Skeletal muscle tissue (tissue), 4 donors: ENCODE results near the gene FHIT. TPM values are rescaled to one million over a fixed set of nuclear protein-coding genes. Genes with fewer than 3 reads are reported as not detected.

ENCODE experiments used
- H3K27ac ChIP-seq: one replicate; pipeline ENCODE4 v1.7.0; 2013; ENCODE audit warnings: mild to moderate bottlenecking, low read depth, low read length, inconsistent platforms
- H3K27me3 ChIP-seq, 3 donors: one replicate each; pipeline ENCODE4 v1.7.0; 2013; ENCODE audit warnings: low read length in 3 of 3; ENCODE audit not compliant: control insufficient read depth in 3 of 3, insufficient read depth in 3 of 3
- H3K36me3 ChIP-seq, 3 donors: one replicate each; pipeline ENCODE4 v1.7.0; 2013; ENCODE audit warnings: low read length in 3 of 3; ENCODE audit not compliant: control insufficient read depth in 3 of 3, insufficient read depth in 3 of 3
- H3K4me1 ChIP-seq, 3 donors: one replicate each; pipeline ENCODE4 v1.7.0; 2013; ENCODE audit warnings: low read length in 3 of 3, mild to moderate bottlenecking in 3 of 3; ENCODE audit not compliant: control insufficient read depth in 3 of 3, insufficient read depth in 3 of 3
- H3K4me3 ChIP-seq, 3 donors: one replicate each; pipeline ENCODE4 v1.7.0; 2013; ENCODE audit warnings: low read length in 3 of 3
- H3K9ac ChIP-seq, 3 donors: one replicate each; pipeline ENCODE4 v1.7.0; 2013; ENCODE audit warnings: low read length in 3 of 3, mild to moderate bottlenecking in 3 of 3, moderate library complexity in 2 of 3, low read depth in 1 of 3
- H3K9me3 ChIP-seq, 3 donors: one replicate each; pipeline ENCODE4 v1.7.0; 2013; ENCODE audit warnings: low read length in 3 of 3; ENCODE audit not compliant: control insufficient read depth in 3 of 3
- total RNA-seq: library from RNA; depleted of rRNA; stranded (reverse); fragments of >200 nt; gene quantifications from one replicate; pipeline ENCODE4 v1.2.3, GENCODE V29; 2014
- donor health status: Osteomylitis.

FHIT gene
- total RNA-seq, 1 donor from 2014 or later: 4.2 TPM

DNA sequence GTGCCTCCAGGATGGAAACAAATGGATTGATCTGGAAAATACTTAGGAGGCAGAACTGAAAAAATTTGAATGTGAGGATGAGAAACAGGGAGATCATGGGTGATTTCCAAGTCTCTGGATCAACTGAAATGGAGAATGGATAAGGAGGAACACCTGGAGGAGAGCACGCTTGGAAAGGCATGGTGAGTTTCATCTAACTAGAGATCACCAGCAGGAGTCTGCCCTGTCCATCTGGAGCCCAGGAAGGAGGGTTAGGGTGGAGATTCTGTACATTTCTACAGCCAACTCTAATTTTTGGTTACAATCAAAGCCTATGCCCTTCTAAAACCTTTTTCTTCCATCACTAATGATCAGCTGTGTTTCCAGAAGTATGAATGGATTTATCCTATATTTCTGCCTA lies 1205.6 kb downstream of the FHIT start:
- Histone ChIP-seq H3K9ac (no peak overlapping the region), H3K36me3 (no peaks in the 10 kb centered on the region), H3K4me3 (no peak overlapping the region), H3K4me1 (no peaks in the 10 kb centered on the region), H3K27me3 (no peaks in the 10 kb centered on the region), H3K27ac (no peak overlapping the region), H3K9me3 (no peaks in the 10 kb centered on the region)

DNA sequence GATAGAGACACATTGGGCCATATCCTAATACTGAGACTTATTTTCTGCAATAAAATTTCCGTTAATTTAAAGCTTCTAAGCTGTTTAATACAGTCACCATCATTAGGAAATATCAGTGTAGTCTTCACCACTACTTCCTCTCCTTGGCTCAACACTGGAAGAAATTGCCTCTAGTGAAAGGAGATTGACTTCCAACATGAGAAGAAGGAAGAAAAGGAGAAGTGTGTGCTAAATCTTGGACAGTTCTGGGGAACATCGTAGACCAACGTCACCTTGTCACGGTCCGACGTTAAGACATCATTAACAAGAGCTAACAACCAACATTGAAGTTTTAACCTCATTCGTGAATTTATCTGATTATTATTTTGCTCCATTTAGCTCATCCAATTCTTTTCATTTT lies 1214.4 kb downstream of the FHIT start:
- no peaks in the 10 kb centered on the region for H3K27me3 ChIP-seq
- no peak overlapping the region for H3K9ac ChIP-seq
- H3K9me3 ChIP-seq: no peaks in the 10 kb centered on the region
- no peaks in the 10 kb centered on the region for H3K36me3 ChIP-seq
- H3K4me3 ChIP-seq: no peak overlapping the region
- H3K27ac ChIP-seq: no peak overlapping the region
- no peaks in the 10 kb centered on the region for H3K4me1 ChIP-seq

DNA sequence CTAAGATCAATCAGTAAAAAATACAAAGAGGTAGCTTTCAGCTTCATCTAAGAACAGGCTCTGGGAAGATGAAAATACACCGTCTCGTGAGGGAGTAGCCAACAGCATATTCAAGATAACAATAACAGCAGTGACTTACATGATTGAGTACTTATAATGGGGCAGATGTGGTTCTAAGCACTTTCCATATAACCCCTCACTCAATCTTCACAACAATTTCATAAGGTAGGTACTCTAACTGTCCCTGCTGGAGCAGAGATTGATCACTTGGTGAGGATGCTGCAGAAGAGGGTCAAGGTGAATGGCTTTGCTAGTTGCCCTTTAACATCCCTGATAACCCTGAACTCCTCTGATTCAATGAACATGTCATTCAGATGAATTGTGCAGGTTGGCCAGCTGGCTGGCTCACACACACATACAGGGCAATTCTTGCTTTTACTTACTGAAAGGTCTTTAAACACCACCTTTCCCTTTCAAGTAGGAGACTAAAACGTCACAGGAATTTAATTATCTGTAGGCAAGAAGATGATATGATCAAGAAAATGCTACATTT lies 1217.3 kb downstream of the FHIT start:
- no peak overlapping the region for H3K9ac ChIP-seq

DNA sequence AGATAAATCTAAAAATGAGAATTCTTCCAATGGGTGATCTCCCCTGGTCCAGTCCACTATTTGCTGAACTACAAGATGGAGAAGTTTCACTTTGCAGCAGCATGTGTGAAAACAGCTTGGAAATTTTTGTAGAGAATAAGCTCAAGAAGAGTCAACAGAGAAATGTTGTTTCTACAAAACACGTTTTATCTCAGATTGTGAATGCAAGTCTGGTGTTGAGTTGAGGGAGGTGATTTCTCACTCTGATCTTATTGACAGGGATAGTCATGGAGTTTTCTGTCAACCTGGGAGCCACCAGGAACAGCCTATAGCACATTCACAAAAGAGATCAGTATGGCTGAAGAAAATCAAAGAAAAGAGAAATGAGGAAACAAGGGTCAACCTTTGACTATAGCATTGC lies 1220.3 kb downstream of the FHIT start:
- Histone ChIP-seq H3K4me3 (no peak overlapping the region), H3K9me3 (no peaks in the 10 kb centered on the region), H3K9ac (no peak overlapping the region), H3K4me1 (no peaks in the 10 kb centered on the region), H3K27ac (no peak overlapping the region), H3K27me3 (no peaks in the 10 kb centered on the region), H3K36me3 (no peaks in the 10 kb centered on the region)

More for the DNA sequence above, 1217.3 kb downstream of the FHIT start:
- no peak overlapping the region for H3K27ac ChIP-seq
- H3K27me3 ChIP-seq: no peaks in the 10 kb centered on the region
- H3K36me3 ChIP-seq: no peaks in the 10 kb centered on the region
- H3K4me3 ChIP-seq: no peak overlapping the region
- no peaks in the 10 kb centered on the region for H3K9me3 ChIP-seq
- no peaks in the 10 kb centered on the region for H3K4me1 ChIP-seq

DNA sequence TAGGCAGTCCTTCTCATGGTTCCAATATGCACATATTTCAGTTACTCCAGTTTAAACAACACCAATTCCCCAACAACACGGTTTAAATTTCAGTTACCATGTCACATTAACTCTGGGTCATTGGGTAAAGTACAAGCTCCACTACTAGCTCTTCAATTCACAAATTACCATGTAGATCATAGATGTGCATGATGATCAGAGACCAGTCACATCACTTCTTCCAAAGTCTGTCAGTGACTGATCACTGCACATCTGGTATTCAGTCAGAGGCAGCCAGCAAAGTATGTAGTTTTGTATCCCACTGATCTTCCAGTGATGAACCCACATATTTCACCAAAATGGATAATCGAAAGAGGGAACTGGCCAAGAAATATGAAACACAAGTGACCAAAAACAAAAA lies 1223.0 kb downstream of the FHIT start:
- no peak overlapping the region for H3K9ac ChIP-seq
- no peaks in the 10 kb centered on the region for H3K27me3 ChIP-seq
- H3K9me3 ChIP-seq: no peaks in the 10 kb centered on the region
- H3K36me3 ChIP-seq: no peaks in the 10 kb centered on the region
- H3K4me3 ChIP-seq: no peak overlapping the region
- no peaks in the 10 kb centered on the region for H3K4me1 ChIP-seq
- no peak overlapping the region for H3K27ac ChIP-seq

DNA sequence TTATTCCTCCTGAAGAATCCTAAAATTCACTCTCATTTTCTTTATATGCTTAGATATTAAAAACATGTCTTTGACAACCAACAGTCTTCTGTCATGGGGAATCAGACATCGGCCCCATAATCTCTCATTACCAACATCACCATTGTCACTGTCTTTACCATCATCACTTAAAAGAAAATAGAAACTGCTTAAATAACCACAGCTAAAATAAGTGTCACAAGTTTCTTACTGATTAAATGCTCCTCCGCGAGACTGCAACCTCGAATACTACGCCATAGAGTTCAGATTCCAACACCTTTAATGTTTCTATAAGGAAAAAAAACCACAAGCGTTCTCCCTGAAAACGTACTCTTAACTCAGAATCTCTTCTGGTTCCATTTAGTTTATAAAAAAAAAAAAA lies 1223.9 kb downstream of the FHIT start:
- H3K4me3 ChIP-seq: no peak overlapping the region
- no peaks in the 10 kb centered on the region for H3K9me3 ChIP-seq
- no peak overlapping the region for H3K9ac ChIP-seq
- no peaks in the 10 kb centered on the region for H3K4me1 ChIP-seq
- H3K36me3 ChIP-seq: no peaks in the 10 kb centered on the region
- H3K27me3 ChIP-seq: no peaks in the 10 kb centered on the region
- H3K27ac ChIP-seq: no peak overlapping the region

DNA sequence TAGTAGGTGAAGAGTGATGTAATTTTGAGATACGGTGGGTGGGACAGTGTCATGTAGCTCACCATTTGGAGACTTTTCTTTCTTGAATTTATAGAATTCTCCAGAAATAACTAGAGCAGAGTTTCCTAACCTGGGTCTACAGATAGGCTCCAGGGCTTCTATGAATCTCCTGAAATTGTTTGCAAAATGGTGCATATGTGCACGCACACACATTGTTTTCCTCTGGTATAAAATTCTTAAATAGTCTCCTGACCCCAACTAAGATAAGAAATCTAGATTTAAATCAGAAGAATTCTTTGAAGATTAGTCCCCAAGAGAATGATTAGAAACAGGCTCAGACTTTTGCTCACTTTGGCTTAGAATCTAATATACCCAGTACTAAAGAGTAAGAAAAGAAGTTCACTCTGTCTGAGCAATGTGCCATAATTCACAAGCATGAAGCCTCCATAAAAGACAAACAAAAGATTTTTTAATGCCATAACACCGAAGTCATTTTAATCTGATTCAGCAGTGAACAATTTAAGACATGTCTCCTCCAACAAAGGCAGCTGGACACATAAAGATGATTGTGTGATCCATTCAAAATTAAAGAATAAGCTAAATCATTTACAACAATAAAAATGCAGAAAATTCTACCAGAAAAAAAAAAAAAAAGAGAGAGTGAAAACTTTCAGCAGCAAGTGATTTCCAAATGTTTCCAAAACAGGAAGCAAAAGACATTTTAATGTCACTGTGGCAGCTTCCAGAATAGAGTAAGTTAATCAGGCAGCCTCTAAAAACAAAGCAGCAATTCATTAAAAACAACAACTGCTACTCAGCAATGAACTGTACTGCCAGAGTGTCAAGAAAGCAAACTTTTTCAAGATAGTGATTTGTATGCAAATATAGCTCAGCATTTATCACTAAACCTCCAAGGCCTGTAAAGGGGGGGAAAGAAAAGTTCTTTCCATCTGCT lies 1225.9 kb downstream of the FHIT start:
- no peaks in the 10 kb centered on the region for H3K36me3 ChIP-seq
- H3K4me1 ChIP-seq: no peaks in the 10 kb centered on the region
- H3K9ac ChIP-seq: no peak overlapping the region
- no peaks in the 10 kb centered on the region for H3K27me3 ChIP-seq
- no peak overlapping the region for H3K4me3 ChIP-seq
- no peak overlapping the region for H3K27ac ChIP-seq
- H3K9me3 ChIP-seq: no peaks in the 10 kb centered on the region

DNA sequence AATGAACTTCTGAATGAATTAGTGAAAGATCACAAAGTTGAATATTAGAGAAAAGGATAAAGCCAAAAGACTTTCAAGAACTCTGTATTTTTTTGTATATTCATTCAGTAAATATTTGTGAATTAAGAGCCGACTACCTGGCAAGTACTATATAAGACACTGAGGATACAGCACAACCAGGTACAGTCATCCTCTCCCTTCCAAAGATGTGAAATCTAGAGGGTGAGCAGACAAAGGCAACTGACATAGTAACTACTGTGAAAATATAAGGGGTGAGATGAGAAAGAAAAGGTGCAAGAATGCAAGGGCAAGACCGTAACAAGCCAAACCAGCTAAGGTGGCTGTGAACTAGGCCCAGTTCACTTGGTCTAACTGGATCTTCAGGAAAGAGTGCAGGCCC lies 1226.9 kb downstream of the FHIT start:
- H3K9ac ChIP-seq: no peak overlapping the region

DNA sequence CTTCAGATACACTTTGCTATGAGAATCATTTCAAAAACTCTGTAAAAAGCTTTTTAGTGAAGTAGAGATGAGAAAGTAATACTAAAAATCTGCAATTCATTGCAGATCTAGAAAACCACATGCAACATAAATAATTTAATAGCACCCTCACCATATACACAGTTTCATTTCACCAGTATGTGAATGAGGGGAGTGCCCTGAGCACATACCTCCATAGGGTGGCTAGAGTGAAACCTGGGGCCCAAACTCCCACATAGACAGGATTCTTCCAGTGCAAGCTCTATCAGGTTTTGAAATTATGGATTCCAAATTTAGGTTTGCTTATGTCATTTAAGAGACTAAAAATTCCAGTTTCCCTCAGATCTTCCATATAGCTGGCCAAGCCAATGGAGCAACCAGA lies 1228.1 kb downstream of the FHIT start:
- no peak overlapping the region for H3K9ac ChIP-seq
- no peaks in the 10 kb centered on the region for H3K27me3 ChIP-seq
- H3K36me3 ChIP-seq: no peaks in the 10 kb centered on the region
- no peaks in the 10 kb centered on the region for H3K4me1 ChIP-seq
- H3K4me3 ChIP-seq: no peak overlapping the region
- no peak overlapping the region for H3K27ac ChIP-seq
- H3K9me3 ChIP-seq: no peaks in the 10 kb centered on the region

More for the DNA sequence above, 1226.9 kb downstream of the FHIT start:
- H3K4me3 ChIP-seq: no peak overlapping the region
- no peaks in the 10 kb centered on the region for H3K36me3 ChIP-seq
- no peaks in the 10 kb centered on the region for H3K27me3 ChIP-seq
- no peak overlapping the region for H3K27ac ChIP-seq
- H3K4me1 ChIP-seq: no peaks in the 10 kb centered on the region
- no peaks in the 10 kb centered on the region for H3K9me3 ChIP-seq

DNA sequence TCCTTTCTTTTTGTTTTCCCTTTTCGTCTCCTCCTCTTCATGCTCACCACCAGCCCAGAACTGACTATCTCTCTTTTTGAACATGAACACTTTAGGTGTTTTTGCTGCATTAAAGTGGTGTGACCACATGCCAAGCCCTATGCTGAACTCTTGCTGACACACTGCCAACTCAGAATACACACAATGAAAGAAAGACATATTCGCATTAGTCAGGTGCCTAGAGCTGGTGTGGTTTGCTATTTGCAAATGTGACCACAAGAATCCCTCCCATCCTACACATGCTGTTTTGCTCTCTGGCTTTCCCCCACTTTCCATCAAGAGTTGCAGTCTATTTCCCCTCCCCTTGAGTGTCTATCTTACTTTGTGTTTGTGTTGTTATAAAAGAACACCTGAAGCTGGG lies 1233.6 kb downstream of the FHIT start:
- Histone ChIP-seq H3K4me3 (no peak overlapping the region), H3K27ac (no peak overlapping the region), H3K9me3 (no peaks in the 10 kb centered on the region), H3K4me1 (no peaks in the 10 kb centered on the region), H3K27me3 (no peaks in the 10 kb centered on the region), H3K36me3 (no peaks in the 10 kb centered on the region), H3K9ac (no peak overlapping the region)
